ENCODE measurements around the gene CD79A. TPM values are rescaled to one million over a fixed set of nuclear protein-coding genes. Genes with fewer than 3 reads are reported as not detected.

The CD79A gene
- total RNA-seq, 1 donor from 2014 or later = 0.36 TPM

DNA sequence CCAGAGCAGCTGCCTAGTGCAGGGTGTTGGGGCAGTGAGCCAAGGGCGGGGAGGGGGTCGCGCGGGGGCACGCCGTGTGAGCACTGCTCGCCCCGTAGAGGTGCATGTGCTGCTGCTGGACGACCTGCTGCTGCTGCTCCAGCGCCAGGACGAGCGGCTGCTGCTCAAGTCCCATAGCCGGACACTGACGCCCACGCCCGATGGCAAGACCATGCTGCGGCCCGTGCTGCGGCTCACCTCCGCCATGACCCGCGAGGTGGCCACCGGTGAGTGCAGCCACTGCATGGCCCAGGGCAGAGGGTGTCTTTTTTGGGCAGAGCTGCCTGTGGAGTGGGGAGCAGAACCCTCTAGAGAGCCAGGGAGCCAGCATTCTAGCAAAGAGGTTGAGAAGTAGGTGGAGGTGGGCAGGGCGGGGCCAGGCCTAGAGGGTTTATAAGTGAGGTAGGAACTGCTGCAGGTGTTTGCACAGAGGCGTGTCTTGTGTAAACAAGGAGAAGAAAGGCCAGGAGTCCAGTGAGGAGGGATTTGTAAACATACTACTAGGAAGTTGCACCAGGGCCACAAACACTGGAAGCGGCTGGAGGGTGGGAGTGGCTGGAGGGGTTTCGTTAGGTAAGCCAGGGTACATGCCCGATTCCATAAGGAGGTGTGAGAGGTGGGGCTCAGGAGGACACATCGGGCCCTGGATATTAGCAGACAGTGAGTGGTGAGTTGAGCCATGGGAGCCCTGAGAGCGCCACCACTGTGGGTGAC lies 27.2 kb downstream of the CD79A start:
- DNase-seq (ENCODE audit: low spot score, unreplicated experiment) = peak; percentile 45
- Mint-ChIP-seq H3K4me1 (ENCODE audit: low read depth) (peaks cover 23% of the 10 kb centered on the region), H3K4me3 (ENCODE audit: low read depth) (peak overlapping the region; percentile 67), H3K9me3 (ENCODE audit: low read depth) (no peaks in the 10 kb centered on the region), H3K27me3 (peaks cover 3% of the 10 kb centered on the region), H3K27ac (peak overlapping the region; percentile 93), H3K36me3 (ENCODE audit: insufficient read depth) (peaks cover 34% of the 10 kb centered on the region)
- TF ChIP-seq, protein P1, sequence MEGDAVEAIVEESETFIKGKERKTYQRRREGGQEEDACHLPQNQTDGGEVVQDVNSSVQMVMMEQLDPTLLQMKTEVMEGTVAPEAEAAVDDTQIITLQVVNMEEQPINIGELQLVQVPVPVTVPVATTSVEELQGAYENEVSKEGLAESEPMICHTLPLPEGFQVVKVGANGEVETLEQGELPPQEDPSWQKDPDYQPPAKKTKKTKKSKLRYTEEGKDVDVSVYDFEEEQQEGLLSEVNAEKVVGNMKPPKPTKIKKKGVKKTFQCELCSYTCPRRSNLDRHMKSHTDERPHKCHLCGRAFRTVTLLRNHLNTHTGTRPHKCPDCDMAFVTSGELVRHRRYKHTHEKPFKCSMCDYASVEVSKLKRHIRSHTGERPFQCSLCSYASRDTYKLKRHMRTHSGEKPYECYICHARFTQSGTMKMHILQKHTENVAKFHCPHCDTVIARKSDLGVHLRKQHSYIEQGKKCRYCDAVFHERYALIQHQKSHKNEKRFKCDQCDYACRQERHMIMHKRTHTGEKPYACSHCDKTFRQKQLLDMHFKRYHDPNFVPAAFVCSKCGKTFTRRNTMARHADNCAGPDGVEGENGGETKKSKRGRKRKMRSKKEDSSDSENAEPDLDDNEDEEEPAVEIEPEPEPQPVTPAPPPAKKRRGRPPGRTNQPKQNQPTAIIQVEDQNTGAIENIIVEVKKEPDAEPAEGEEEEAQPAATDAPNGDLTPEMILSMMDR (IDR thresholded peaks at IDR 0.05; ENCODE audit: unreplicated experiment) = no peak

DNA sequence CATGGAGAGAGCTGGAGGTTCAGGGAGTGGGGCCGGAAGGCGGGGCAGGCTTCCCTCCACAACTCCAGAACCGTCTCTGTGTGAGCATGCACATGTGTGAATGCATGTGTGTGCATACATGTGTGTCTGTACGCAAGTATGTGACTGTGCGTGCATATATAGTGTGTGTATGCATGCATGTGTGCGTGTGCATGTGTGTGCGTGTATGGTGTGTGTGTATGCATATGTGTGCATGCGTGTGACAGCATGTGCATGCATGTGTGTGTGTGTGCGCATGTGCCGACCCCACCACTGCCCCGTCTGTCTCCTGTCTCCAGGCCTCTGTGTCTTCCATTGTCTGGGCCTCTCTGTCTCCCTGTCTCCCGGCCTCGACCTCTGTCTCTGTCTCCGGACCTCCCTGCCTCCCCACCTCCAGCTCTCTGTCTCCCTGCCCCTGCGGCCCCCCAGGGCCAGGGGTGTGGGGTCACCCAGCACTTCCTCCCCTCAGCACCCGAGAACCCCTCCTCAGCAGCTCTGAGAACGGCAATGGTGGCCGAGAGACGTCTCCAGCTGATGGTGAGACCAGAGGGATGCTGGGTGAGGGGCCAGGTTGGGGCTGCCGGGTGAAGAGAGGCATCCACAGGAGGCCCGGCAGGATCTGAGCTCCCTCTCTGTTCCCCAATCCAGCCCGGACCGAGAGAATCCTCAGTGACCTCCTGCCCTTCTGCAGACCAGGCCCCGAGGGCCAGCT lies 28.4 kb downstream of the CD79A start:
- DNase-seq (ENCODE audit: low spot score, unreplicated experiment) = no peak
- H3K4me1 Mint-ChIP-seq (ENCODE audit: low read depth) = peaks cover 23% of the 10 kb centered on the region
- H3K27ac Mint-ChIP-seq = peak overlapping the region; percentile 93
- H3K9me3 Mint-ChIP-seq (ENCODE audit: low read depth) = no peaks in the 10 kb centered on the region
- H3K27me3 Mint-ChIP-seq = peaks cover 9% of the 10 kb centered on the region
- TF ChIP-seq, protein P1 (IDR thresholded peaks at IDR 0.05; ENCODE audit: unreplicated experiment) = no peak
- H3K36me3 Mint-ChIP-seq (ENCODE audit: insufficient read depth) = peaks cover 31% of the 10 kb centered on the region
- H3K4me3 Mint-ChIP-seq (ENCODE audit: low read depth) = peak overlapping the region; percentile 21

DNA sequence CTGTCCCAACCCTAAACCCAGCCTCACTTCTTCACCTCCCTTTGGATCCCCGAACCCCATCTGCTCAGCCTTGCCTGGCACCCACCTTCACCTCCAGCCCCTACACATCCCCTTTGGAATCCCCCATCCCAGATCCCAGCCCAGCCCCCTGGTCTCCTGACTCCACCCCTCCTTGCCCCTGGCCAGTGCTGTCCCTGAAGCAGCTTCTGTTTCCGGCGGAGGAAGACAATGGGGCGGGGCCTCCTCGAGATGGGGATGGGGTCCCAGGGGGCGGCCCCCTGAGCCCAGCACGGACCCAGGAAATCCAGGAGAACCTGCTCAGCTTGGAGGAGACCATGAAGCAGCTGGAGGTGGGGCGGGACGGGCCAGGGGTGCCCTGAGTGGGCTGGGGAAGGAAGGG lies 29.2 kb downstream of the CD79A start:
- Mint-ChIP-seq H3K27me3 (peaks cover 18% of the 10 kb centered on the region), H3K36me3 (ENCODE audit: insufficient read depth) (peaks cover 34% of the 10 kb centered on the region), H3K9me3 (ENCODE audit: low read depth) (no peaks in the 10 kb centered on the region), H3K4me3 (ENCODE audit: low read depth) (no peak overlapping the region), H3K4me1 (ENCODE audit: low read depth) (peaks cover 23% of the 10 kb centered on the region), H3K27ac (no peak overlapping the region)
- TF ChIP-seq, protein P1 (IDR thresholded peaks at IDR 0.05; ENCODE audit: unreplicated experiment) = no peak
- no peak for DNase-seq (ENCODE audit: low spot score, unreplicated experiment)

DNA sequence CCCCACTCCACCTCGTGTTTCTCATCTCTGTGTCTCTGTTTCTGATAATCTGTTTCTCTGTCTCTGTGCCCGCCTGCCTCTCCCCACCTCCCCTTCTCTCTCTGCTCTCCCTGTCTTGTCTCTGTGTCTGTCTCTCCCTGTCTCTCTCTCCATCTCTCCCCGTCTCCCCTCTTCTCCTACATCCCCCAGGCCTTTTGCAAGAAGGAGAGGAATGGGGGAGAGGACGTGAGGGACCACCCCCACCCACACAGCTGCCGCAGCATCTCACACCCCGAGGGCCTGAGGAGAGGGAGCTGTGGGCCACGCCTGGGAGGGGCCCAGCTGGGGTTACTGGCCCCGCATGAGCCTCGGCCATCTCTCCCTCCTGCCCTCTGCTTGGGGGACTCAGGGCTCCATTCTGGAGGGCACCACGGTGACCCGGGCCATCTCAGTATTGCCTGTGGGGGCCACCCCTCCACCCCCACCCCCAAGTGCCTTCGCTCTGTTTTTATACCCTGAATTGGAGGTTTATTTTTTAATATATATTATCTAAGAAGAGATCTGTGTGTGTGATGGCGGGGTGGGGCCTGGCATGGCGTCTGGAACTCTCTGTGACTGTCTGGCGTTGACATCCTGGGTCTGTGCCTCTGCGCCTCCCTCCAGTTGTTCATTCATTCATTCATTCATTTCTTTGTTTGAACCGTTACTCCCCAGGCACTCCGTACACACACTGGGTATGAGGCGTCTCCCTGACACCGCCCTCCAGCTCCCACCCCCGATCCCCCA lies 30.0 kb downstream of the CD79A start:
- TF ChIP-seq, protein P1 (IDR thresholded peaks at IDR 0.05; ENCODE audit: unreplicated experiment) = no peak
- no peaks in the 10 kb centered on the region for H3K9me3 Mint-ChIP-seq (ENCODE audit: low read depth)
- DNase-seq (ENCODE audit: low spot score, unreplicated experiment) = no peak
- peaks cover 23% of the 10 kb centered on the region for H3K4me1 Mint-ChIP-seq (ENCODE audit: low read depth)
- peaks cover 28% of the 10 kb centered on the region for H3K36me3 Mint-ChIP-seq (ENCODE audit: insufficient read depth)
- peak overlapping the region; percentile 78 for H3K27ac Mint-ChIP-seq
- peaks cover 26% of the 10 kb centered on the region for H3K27me3 Mint-ChIP-seq
- no peak overlapping the region for H3K4me3 Mint-ChIP-seq (ENCODE audit: low read depth)

DNA sequence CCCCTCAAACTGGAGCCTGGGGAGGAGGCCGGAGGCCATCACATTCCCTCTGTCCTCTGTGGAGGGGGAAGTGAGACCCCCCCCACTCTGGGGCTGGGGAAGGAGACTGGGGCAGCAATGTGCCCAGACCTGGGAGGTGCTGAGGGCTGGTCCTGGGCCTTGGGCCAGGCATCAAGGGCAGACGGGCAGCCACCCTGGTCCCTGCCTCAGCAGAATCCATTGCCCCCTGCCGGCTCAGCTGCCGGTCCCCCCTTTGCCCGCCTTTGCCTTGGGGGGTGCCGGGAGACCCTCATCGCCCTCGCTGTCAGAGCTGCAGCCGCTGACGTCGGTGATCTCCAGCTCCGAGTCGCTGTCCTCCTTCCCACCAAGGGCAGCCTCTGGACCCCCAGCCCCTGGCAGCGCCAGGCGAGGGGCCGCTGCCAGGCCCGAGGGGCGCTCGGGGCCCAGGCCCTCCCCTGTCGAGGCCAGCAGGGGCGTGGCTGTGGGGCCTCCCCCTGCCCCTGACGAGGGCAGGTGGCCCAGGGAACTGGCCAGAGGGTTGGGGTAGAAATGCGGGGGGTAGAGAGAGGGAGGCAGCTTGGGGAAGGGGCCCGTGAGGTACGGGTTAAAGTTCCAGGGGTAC lies 31.0 kb downstream of the CD79A start:
- Mint-ChIP-seq H3K36me3 (ENCODE audit: insufficient read depth) (peaks cover 21% of the 10 kb centered on the region), H3K27ac (no peak overlapping the region), H3K4me1 (ENCODE audit: low read depth) (peaks cover 25% of the 10 kb centered on the region), H3K4me3 (ENCODE audit: low read depth) (no peak overlapping the region), H3K27me3 (peaks cover 35% of the 10 kb centered on the region), H3K9me3 (ENCODE audit: low read depth) (no peaks in the 10 kb centered on the region)
- no peak for DNase-seq (ENCODE audit: low spot score, unreplicated experiment)
- TF ChIP-seq, protein P1 (IDR thresholded peaks at IDR 0.05; ENCODE audit: unreplicated experiment) = no peak

Measured in progenitor cell of endocrine pancreas (in vitro differentiated cells).